GM04503 (cell line): ENCODE measurements around the gene CDNF.
A peak's percentile ranks its signal among the peaks of the same experiment; 100 is the strongest.
"Not testable (repeated sequence)": the region's sequence is repeated elsewhere in the genome, so short reads cannot be mapped to it uniquely, and the experiment has no call there.

Experiments used
- DNase-seq: peaks from one replicate; pipeline ENCODE4 v3.0.0-alpha.2; 2012; ENCODE audit warnings: low read depth

The CDNF gene

GRCh38 chr10:14838582-14839304 is 906 bp upstream of the CDNF start:
- no peak for DNase-seq

- no peak for DNase-seq
Measured at GRCh38 chr10:14837003-14837756, 657 bp downstream of the CDNF start.

DNA sequence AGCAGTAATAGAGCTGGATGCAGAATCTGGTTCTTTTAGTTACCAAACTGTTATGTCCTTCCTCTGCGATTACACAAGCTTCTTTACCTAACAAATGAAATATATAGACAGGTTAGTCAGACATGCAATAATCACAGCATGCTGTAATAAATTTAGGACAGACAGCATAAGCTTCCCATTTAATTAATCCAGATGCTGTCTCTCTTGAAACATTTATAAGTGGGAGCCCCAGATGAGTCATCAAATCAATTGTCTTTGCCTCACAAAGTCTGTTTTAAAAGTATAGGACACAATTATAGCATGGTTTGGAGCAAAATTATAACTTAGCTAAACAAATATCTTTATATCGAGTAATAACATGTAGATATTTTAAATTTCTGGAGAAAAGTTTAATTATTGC is 1.6 kb downstream of the CDNF start:
- no peak for DNase-seq

- no peak for DNase-seq
Measured at GRCh38 chr10:14833106-14833505, 4.7 kb downstream of the CDNF start.

- DNase-seq: no peak
Measured at GRCh38 chr10:14826076-14826829, 11.6 kb downstream of the CDNF start.

DNA sequence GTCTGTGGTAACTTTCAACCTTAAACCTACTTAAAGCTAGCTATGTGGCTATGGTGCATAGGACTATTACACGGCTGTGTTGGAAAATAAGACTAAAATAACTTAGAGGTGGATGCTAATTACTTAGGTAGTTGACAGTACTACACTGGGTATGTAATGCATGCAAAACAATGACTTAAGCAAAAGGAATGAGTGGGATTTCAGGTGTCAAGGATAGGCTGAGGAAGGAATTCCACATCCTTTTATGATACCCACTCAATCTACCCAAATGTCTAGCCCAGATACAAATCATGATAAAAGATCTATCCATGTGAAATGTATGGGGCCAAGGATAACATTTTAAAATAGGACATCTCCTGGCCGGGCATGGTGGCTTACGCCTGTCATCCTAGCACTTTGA is 13.9 kb downstream of the CDNF start:
- no peak for DNase-seq

GRCh38 chr10:14822879-14823755 is 14.7 kb downstream of the CDNF start:
- DNase-seq: no peak

- no peak for DNase-seq
Measured at GRCh38 chr10:14821635-14822375, 16.0 kb downstream of the CDNF start.

DNA sequence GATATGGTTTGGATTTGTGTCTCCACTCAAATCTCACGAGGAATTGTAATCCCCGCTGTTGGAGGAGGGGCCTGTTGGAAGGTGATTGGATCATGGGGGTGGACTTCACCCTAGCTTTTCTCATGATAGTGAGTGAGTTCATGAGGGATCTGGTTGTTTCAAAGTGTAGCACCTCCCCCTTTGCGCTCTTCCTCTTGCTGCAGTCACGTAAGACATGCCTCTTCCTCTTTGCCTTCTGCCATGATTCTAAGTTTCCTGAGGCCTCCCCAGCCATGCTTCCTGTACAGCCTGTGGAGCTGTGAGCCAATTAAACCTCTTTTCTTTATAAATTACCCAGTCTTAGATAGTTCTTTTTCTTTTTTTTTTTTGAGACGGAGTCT is 17.1 kb downstream of the CDNF start:
- DNase-seq: no peak

DNA sequence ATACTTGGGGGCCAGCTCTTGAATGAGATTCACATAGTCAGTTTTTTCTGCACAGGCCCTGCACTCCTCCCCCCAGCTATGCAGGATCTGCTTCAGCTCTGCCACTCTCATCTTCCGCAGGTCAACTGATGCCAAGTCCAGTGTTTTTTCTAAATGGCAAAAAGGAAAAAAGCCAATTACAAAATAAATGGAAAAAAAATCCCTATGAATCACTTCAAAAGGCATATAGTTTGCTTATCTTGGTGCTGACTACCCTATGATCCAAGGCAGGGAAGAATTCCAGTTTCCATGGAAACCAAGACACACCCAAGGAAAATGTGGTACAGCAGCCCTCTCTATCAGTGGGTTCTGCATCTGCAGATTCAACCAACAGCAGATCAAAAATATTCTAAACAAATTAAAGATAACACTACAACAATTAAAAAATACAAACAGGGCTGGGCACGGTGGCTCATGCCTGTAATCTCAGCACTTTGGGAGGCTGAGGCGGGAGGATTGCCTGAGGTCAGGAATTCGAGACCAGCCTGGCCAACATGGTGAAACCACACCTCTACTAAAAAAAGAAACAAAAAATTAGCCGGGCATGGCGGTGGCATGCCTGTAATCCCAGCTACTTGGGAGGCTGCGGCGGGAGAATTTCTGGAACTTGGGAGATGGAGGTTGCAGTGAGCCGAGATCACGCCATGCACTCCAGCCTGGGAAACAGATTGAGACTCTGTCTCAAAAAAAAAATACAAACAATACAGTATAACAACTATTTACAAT is 17.6 kb downstream of the CDNF start:
- peak; percentile 53 for DNase-seq

DNA sequence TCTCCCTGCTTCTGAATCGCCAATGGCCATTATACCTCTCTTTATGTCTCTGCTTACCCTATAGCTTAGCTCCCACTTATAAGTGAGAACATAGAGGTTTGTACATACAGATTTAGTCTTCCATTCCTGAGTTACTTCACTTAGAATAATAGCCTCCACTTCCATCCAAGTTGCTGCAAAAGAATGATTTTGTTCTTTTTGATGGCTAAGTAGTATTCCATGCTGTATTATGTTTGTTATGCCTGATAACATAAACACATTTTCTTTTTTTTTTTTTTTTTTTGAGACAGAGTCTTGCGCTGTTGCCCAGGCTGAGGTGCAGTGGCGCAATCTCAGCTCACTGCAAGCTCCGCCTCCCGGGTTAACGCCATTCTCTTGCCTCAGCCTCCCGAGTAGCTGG is 21.1 kb downstream of the CDNF start:
- not testable (repeated sequence) for DNase-seq

- no peak for DNase-seq
Measured at GRCh38 chr10:14815681-14816080, 22.2 kb downstream of the CDNF start.

DNA sequence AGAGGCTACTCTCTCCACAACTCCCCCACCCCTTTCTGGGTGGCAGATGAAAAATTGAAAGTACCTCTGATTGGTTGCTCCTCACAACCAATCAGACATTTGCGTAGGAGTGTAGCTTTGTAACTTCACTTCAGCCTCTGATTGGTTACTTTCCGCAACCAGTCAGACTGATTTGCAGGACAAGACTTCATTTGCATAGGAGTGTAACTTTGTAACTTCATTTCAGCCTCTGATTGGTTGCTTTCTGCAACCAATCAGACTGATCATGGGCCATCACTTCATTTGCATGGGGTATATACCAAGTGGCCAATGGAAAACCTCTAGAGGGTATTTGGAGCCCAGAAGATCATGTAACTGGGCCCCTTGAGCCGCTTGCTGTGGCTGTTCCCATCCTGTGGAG is 25.6 kb downstream of the CDNF start:
- DNase-seq: no peak

- DNase-seq: no peak
Measured at GRCh38 chr10:14810969-14811953, 26.6 kb downstream of the CDNF start.

- no peak for DNase-seq
Measured at GRCh38 chr10:14806318-14806717, 31.5 kb downstream of the CDNF start.

DNA sequence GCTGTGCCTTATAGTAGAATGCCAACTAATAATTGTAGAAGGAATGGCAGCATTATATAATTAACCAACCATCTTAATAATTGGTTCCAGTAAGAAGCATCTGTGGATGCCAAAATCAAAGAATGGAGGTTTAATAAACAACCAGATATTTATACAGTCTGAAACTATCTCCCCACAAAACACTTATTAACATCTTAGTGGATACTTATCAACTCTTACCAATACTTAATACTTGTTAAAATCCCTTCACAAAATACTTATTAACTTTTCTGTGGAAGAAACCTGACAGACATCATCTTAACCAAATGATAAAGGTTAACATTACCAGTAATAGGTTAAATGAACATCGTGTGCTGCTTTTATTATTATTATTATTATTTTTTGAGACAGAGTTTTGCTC is 34.0 kb downstream of the CDNF start:
- DNase-seq: no peak

DNA sequence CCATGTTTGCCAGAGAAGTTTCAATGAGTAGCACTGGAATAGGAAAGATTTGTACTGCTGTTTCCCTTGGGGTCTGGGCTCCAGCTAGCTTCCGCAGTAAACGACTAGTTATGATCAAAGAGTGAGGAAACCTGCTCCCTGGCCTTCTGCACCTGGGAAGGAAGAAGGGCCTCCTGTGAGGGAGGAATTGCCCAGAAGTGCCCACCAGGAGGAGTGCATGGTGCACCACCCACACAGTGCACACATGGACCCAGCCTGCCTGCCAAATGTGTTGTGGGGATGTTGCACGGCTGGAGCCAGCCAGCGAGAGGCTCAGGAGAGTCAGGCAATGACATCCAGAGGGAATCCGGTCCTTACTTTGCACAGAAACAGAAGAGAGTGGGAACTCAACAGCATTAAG is 36.1 kb downstream of the CDNF start:
- no peak for DNase-seq

GRCh38 chr10:14800397-14800796 is 37.4 kb downstream of the CDNF start:
- DNase-seq: no peak

GRCh38 chr10:14798636-14799035 is 39.2 kb downstream of the CDNF start:
- no peak for DNase-seq
